ENCODE measurements around the gene TRMT112. TPM values are rescaled to one million over a fixed set of nuclear protein-coding genes. Genes with fewer than 3 reads are reported as not detected.

The TRMT112 gene
- total and polyA plus RNA-seq, 2 of the 8 experiments (the other 6 are each of a cell fraction or from before 2014, with no cell fraction given) = 300 to 650 TPM

GRCh38 chr11:64334764-64335735 is 17.7 kb upstream of the TRMT112 start:
- TF ChIP-seq CEBPB (IDR thresholded peaks at IDR 0.05; ENCODE audit: low read depth, low read length) = peak; percentile 39; the same call in 1 of the 2 replicates
- TF ChIP-seq ATF2 (IDR thresholded peaks at IDR 0.05; ENCODE audit: low read length) = no peak
- peak; percentile 68; the same call in 1 of the 2 replicates for TF ChIP-seq KDM1A (IDR thresholded peaks at IDR 0.05; ENCODE audit: borderline replicate concordance, low read length)

More at GRCh38 chr11:64334764-64335735, 17.7 kb upstream of the TRMT112 start:
- no peak overlapping the region for H4K8ac ChIP-seq (ENCODE audit: extremely low read depth, insufficient read depth, low read length)
- H4K20me1 ChIP-seq (replicated peaks in 1 of 2; ENCODE audit: control insufficient read depth in 1 of 2, insufficient read depth in 2 of 2, low read length in 2 of 2) = peaks cover 0 to 2% of the 10 kb centered on the region in 2 experiments
- H3K56ac ChIP-seq (replicated peaks; ENCODE audit: insufficient read length, low read depth, low read length) = no peak overlapping the region
- 77% methylated on average over 13 of the region's 13 CpGs; no CpG with 5 or more reads in 1 of the 2 experiments for WGBS, 2 experiments (ENCODE audit: extremely low coverage in 1 of 2, insufficient coverage in 1 of 2, insufficient read length in 1 of 2, insufficient replicate concordance in 2 of 2, low coverage in 1 of 2, low lambda C conversion rate in 2 of 2, missing lambda C conversion rate in 1 of 2)
- peaks cover 0 to 9% (median 6%) of the 10 kb centered on the region in 4 experiments; a peak in 6 of 7 replicates for H3K4me1 ChIP-seq (replicated peaks in 1 of 4; ENCODE audit: control insufficient read depth in 3 of 4, insufficient read depth in 4 of 4, low read length in 3 of 4)
- H3K14ac ChIP-seq (ENCODE audit: insufficient read length) = no peak overlapping the region
- H3K4ac ChIP-seq (replicated peaks; ENCODE audit: insufficient read length, low read depth, low read length) = no peak overlapping the region
- CTCF ChIA-PET (ENCODE audit: partially characterized antibody) = interaction anchor here (0.7 to 37.6 kb wide), 4 partner anchors 10 to 63 kb away, joined by 3 to 614 read pairs (median 207); partner anchors contain the start of genes CATSPERZ, CCDC88B, ESRRA and PRDX5
- H3K27ac ChIP-seq (ENCODE audit: low read depth, low read length) = no peak overlapping the region
- POLR2A ChIA-PET (ENCODE audit: partially characterized antibody) = interaction anchor here (1.4 to 7.3 kb wide), 2 partner anchors 11 to 18 kb away, joined by 4 to 61 read pairs; partner anchors contain the start of genes PRDX5 and TRMT112
- no peaks in the 10 kb centered on the region for H3K9me3 ChIP-seq (ENCODE audit: insufficient read depth in 2 of 2, low read depth in 1 of 2, low read length in 1 of 2)
- FAIRE-seq (no peak), DNase-seq (ENCODE audit: low read depth in 1 of 2, low spot score in 2 of 2) (no peak)
- H3K4me2 ChIP-seq (ENCODE audit: insufficient read depth in 1 of 2, low read depth in 2 of 2, low read length in 2 of 2) = no peak overlapping the region
- H3K27me3 ChIP-seq (replicated peaks in 1 of 4; ENCODE audit: control insufficient read depth in 3 of 4, extremely low read depth in 1 of 4, insufficient read depth in 3 of 4, low read length in 3 of 4) = no peaks in the 10 kb centered on the region
- H3K79me2 ChIP-seq (ENCODE audit: control insufficient read depth in 1 of 2, insufficient read depth in 2 of 2, low read length in 2 of 2) = no peaks in the 10 kb centered on the region
- H2BK12ac ChIP-seq (ENCODE audit: low read depth, low read length) = no peak overlapping the region
- no peak overlapping the region for H4K91ac ChIP-seq (replicated peaks; ENCODE audit: insufficient read length, low read length)
- H3K4me3 ChIP-seq (ENCODE audit: extremely low read depth in 1 of 4, insufficient read depth in 2 of 4, low read depth in 3 of 4, low read length in 4 of 4) = no peak overlapping the region
- no peak overlapping the region for H2BK15ac ChIP-seq (ENCODE audit: low read length)
- H3K79me1 ChIP-seq (ENCODE audit: low read depth, low read length) = no peaks in the 10 kb centered on the region
- peak overlapping the region in 1 of 4 experiments; percentile 16; a peak in 1 of 7 replicates for H3K9ac ChIP-seq (replicated peaks in 1 of 4; ENCODE audit: extremely low read depth in 1 of 4, low read depth in 3 of 4, low read length in 3 of 4)
- H2AK5ac ChIP-seq (ENCODE audit: low read depth, low read length) = no peak overlapping the region
- H3K23me2 ChIP-seq (ENCODE audit: low read depth, low read length) = peaks cover 2% of the 10 kb centered on the region; the same call in 1 of the 2 replicates
- no peak overlapping the region for H2BK120ac ChIP-seq (replicated peaks; ENCODE audit: low read depth, low read length)
- no peak overlapping the region for H3K18ac ChIP-seq (ENCODE audit: extremely low read depth, low read length)
- no peak overlapping the region for H3K23ac ChIP-seq (ENCODE audit: insufficient read length)
- no peak overlapping the region for H2BK5ac ChIP-seq (ENCODE audit: low read depth, low read length)
- no peaks in the 10 kb centered on the region for H3K36me3 ChIP-seq (ENCODE audit: control insufficient read depth in 2 of 4, insufficient read depth in 4 of 4, low read length in 3 of 4)
- H2BK20ac ChIP-seq (ENCODE audit: low read length) = no peak overlapping the region
- no peak overlapping the region for H4K5ac ChIP-seq (ENCODE audit: insufficient read length, low read depth, low read length)
- no peak overlapping the region for H2AFZ ChIP-seq (ENCODE audit: low read length)
